ENCODE data around the gene CYB561D1.

CYB561D1 gene

GRCh38 chr1:109498161-109498801 is 4.4 kb downstream of the CYB561D1 start:
- H3K4me1 ChIP-seq (ENCODE audit: control insufficient read depth in 1 of 2, insufficient read depth in 2 of 2, low read length in 2 of 2), result peaks cover 50 to 55% of the 10 kb centered on the region in 2 donors
- H3K36me3 ChIP-seq (ENCODE audit: control insufficient read depth in 1 of 2, insufficient read depth in 2 of 2, low read length in 2 of 2), result peaks cover 16 to 38% of the 10 kb centered on the region in 2 donors

GRCh38 chr1:109499081-109499480 is 5.2 kb downstream of the CYB561D1 start:
- Histone ChIP-seq H3K36me3 (ENCODE audit: control insufficient read depth in 1 of 2, insufficient read depth in 2 of 2, low read length in 2 of 2) (peaks cover 16 to 38% of the 10 kb centered on the region in 2 donors), H3K4me1 (ENCODE audit: control insufficient read depth in 1 of 2, insufficient read depth in 2 of 2, low read length in 2 of 2) (peaks cover 50 to 53% of the 10 kb centered on the region in 2 donors), H3K27ac (ENCODE audit: low read depth, low read length) (no peak overlapping the region), H3K27me3 (ENCODE audit: control insufficient read depth in 1 of 2, insufficient read depth in 2 of 2, low read length in 2 of 2) (no peaks in the 10 kb centered on the region), H3K9me3 (ENCODE audit: control insufficient read depth in 1 of 2, low read length in 2 of 2) (no peaks in the 10 kb centered on the region), H3K9ac (ENCODE audit: low read depth in 1 of 2, low read length in 2 of 2) (no peak overlapping the region), H3K4me3 (ENCODE audit: low read depth in 1 of 2, low read length in 2 of 2) (no peak overlapping the region)

More at GRCh38 chr1:109498161-109498801, 4.4 kb downstream of the CYB561D1 start:
- no peak overlapping the region for H3K27ac ChIP-seq (ENCODE audit: low read depth, low read length)
- no peaks in the 10 kb centered on the region for H3K9me3 ChIP-seq (ENCODE audit: control insufficient read depth in 1 of 2, low read length in 2 of 2)
- no peak overlapping the region for H3K9ac ChIP-seq (ENCODE audit: low read depth in 1 of 2, low read length in 2 of 2)
- H3K27me3 ChIP-seq (ENCODE audit: control insufficient read depth in 1 of 2, insufficient read depth in 2 of 2, low read length in 2 of 2), result no peaks in the 10 kb centered on the region
- H3K4me3 ChIP-seq (ENCODE audit: low read depth in 1 of 2, low read length in 2 of 2), result no peak overlapping the region

GRCh38 chr1:109499661-109500536 is 6.0 kb downstream of the CYB561D1 start:
- H3K4me3 ChIP-seq (ENCODE audit: low read depth in 1 of 2, low read length in 2 of 2), result no peak overlapping the region
- no peaks in the 10 kb centered on the region for H3K9me3 ChIP-seq (ENCODE audit: control insufficient read depth in 1 of 2, low read length in 2 of 2)
- no peak overlapping the region for H3K27ac ChIP-seq (ENCODE audit: low read depth, low read length)
- peaks cover 47 to 58% of the 10 kb centered on the region in 2 donors for H3K4me1 ChIP-seq (ENCODE audit: control insufficient read depth in 1 of 2, insufficient read depth in 2 of 2, low read length in 2 of 2)
- peaks cover 16 to 38% of the 10 kb centered on the region in 2 donors for H3K36me3 ChIP-seq (ENCODE audit: control insufficient read depth in 1 of 2, insufficient read depth in 2 of 2, low read length in 2 of 2)
- H3K9ac ChIP-seq (ENCODE audit: low read depth in 1 of 2, low read length in 2 of 2), result no peak overlapping the region
- no peaks in the 10 kb centered on the region for H3K27me3 ChIP-seq (ENCODE audit: control insufficient read depth in 1 of 2, insufficient read depth in 2 of 2, low read length in 2 of 2)

- peaks cover 44 to 55% of the 10 kb centered on the region in 2 donors for H3K4me1 ChIP-seq (ENCODE audit: control insufficient read depth in 1 of 2, insufficient read depth in 2 of 2, low read length in 2 of 2)
- H3K36me3 ChIP-seq (ENCODE audit: control insufficient read depth in 1 of 2, insufficient read depth in 2 of 2, low read length in 2 of 2), result peaks cover 14 to 33% of the 10 kb centered on the region in 2 donors
- no peak overlapping the region for H3K9ac ChIP-seq (ENCODE audit: low read depth in 1 of 2, low read length in 2 of 2)
- H3K27ac ChIP-seq (ENCODE audit: low read depth, low read length), result no peak overlapping the region
- H3K9me3 ChIP-seq (ENCODE audit: control insufficient read depth in 1 of 2, low read length in 2 of 2), result no peaks in the 10 kb centered on the region
- no peak overlapping the region for H3K4me3 ChIP-seq (ENCODE audit: low read depth in 1 of 2, low read length in 2 of 2)
- no peaks in the 10 kb centered on the region for H3K27me3 ChIP-seq (ENCODE audit: control insufficient read depth in 1 of 2, insufficient read depth in 2 of 2, low read length in 2 of 2)
Observed at GRCh38 chr1:109500941-109501381, 7.1 kb downstream of the CYB561D1 start.

GRCh38 chr1:109501644-109502363 is 7.9 kb downstream of the CYB561D1 start:
- no peaks in the 10 kb centered on the region for H3K27me3 ChIP-seq (ENCODE audit: control insufficient read depth in 1 of 2, insufficient read depth in 2 of 2, low read length in 2 of 2)
- H3K36me3 ChIP-seq (ENCODE audit: control insufficient read depth in 1 of 2, insufficient read depth in 2 of 2, low read length in 2 of 2), result peaks cover 8 to 25% of the 10 kb centered on the region in 2 donors
- H3K9ac ChIP-seq (ENCODE audit: low read depth in 1 of 2, low read length in 2 of 2), result peak overlapping the region in 1 of 2 donors; percentile 4
- H3K4me3 ChIP-seq (ENCODE audit: low read depth in 1 of 2, low read length in 2 of 2), result no peak overlapping the region
- H3K27ac ChIP-seq (ENCODE audit: low read depth, low read length), result no peak overlapping the region
- H3K9me3 ChIP-seq (ENCODE audit: control insufficient read depth in 1 of 2, low read length in 2 of 2), result no peaks in the 10 kb centered on the region
- peaks cover 44 to 55% of the 10 kb centered on the region in 2 donors for H3K4me1 ChIP-seq (ENCODE audit: control insufficient read depth in 1 of 2, insufficient read depth in 2 of 2, low read length in 2 of 2)

GRCh38 chr1:109502364-109502851 is 8.5 kb downstream of the CYB561D1 start:
- H3K4me3 ChIP-seq (ENCODE audit: low read depth in 1 of 2, low read length in 2 of 2), result no peak overlapping the region
- H3K27ac ChIP-seq (ENCODE audit: low read depth, low read length), result no peak overlapping the region
- H3K9ac ChIP-seq (ENCODE audit: low read depth in 1 of 2, low read length in 2 of 2), result no peak overlapping the region
- no peaks in the 10 kb centered on the region for H3K27me3 ChIP-seq (ENCODE audit: control insufficient read depth in 1 of 2, insufficient read depth in 2 of 2, low read length in 2 of 2)
- peaks cover 3 to 19% of the 10 kb centered on the region in 2 donors for H3K36me3 ChIP-seq (ENCODE audit: control insufficient read depth in 1 of 2, insufficient read depth in 2 of 2, low read length in 2 of 2)
- peaks cover 44 to 54% of the 10 kb centered on the region in 2 donors for H3K4me1 ChIP-seq (ENCODE audit: control insufficient read depth in 1 of 2, insufficient read depth in 2 of 2, low read length in 2 of 2)
- H3K9me3 ChIP-seq (ENCODE audit: control insufficient read depth in 1 of 2, low read length in 2 of 2), result no peaks in the 10 kb centered on the region

- H3K9me3 ChIP-seq (ENCODE audit: control insufficient read depth in 1 of 2, low read length in 2 of 2), result no peaks in the 10 kb centered on the region
- no peak overlapping the region for H3K27ac ChIP-seq (ENCODE audit: low read depth, low read length)
- H3K27me3 ChIP-seq (ENCODE audit: control insufficient read depth in 1 of 2, insufficient read depth in 2 of 2, low read length in 2 of 2), result no peaks in the 10 kb centered on the region
- H3K9ac ChIP-seq (ENCODE audit: low read depth in 1 of 2, low read length in 2 of 2), result no peak overlapping the region
- peaks cover 44% of the 10 kb centered on the region in 2 donors for H3K4me1 ChIP-seq (ENCODE audit: control insufficient read depth in 1 of 2, insufficient read depth in 2 of 2, low read length in 2 of 2)
- H3K4me3 ChIP-seq (ENCODE audit: low read depth in 1 of 2, low read length in 2 of 2), result no peak overlapping the region
- H3K36me3 ChIP-seq (ENCODE audit: control insufficient read depth in 1 of 2, insufficient read depth in 2 of 2, low read length in 2 of 2), result peaks cover 0 to 11% of the 10 kb centered on the region in 2 donors
Observed at GRCh38 chr1:109503935-109504334, 10.0 kb downstream of the CYB561D1 start.

- Histone ChIP-seq H3K9ac (ENCODE audit: low read depth in 1 of 2, low read length in 2 of 2) (no peak overlapping the region), H3K9me3 (ENCODE audit: control insufficient read depth in 1 of 2, low read length in 2 of 2) (no peaks in the 10 kb centered on the region), H3K4me1 (ENCODE audit: control insufficient read depth in 1 of 2, insufficient read depth in 2 of 2, low read length in 2 of 2) (peaks cover 40 to 41% of the 10 kb centered on the region in 2 donors), H3K36me3 (ENCODE audit: control insufficient read depth in 1 of 2, insufficient read depth in 2 of 2, low read length in 2 of 2) (peaks cover 0 to 11% of the 10 kb centered on the region in 2 donors), H3K27me3 (ENCODE audit: control insufficient read depth in 1 of 2, insufficient read depth in 2 of 2, low read length in 2 of 2) (no peaks in the 10 kb centered on the region), H3K27ac (ENCODE audit: low read depth, low read length) (no peak overlapping the region), H3K4me3 (ENCODE audit: low read depth in 1 of 2, low read length in 2 of 2) (no peak overlapping the region)
Observed at GRCh38 chr1:109504974-109505373, 11.1 kb downstream of the CYB561D1 start.

- H3K4me3 ChIP-seq (ENCODE audit: low read depth in 1 of 2, low read length in 2 of 2), result peak overlapping the region in 1 of 2 donors; percentile 81
- no peak overlapping the region for H3K9ac ChIP-seq (ENCODE audit: low read depth in 1 of 2, low read length in 2 of 2)
- no peaks in the 10 kb centered on the region for H3K36me3 ChIP-seq (ENCODE audit: control insufficient read depth in 1 of 2, insufficient read depth in 2 of 2, low read length in 2 of 2)
- no peak overlapping the region for H3K27ac ChIP-seq (ENCODE audit: low read depth, low read length)
- H3K27me3 ChIP-seq (ENCODE audit: control insufficient read depth in 1 of 2, insufficient read depth in 2 of 2, low read length in 2 of 2), result no peaks in the 10 kb centered on the region
- peaks cover 23 to 26% of the 10 kb centered on the region in 2 donors for H3K4me1 ChIP-seq (ENCODE audit: control insufficient read depth in 1 of 2, insufficient read depth in 2 of 2, low read length in 2 of 2)
- H3K9me3 ChIP-seq (ENCODE audit: control insufficient read depth in 1 of 2, low read length in 2 of 2), result no peaks in the 10 kb centered on the region
Observed at GRCh38 chr1:109508001-109508872, 14.3 kb downstream of the CYB561D1 start.
